ENCODE data around the gene PSMD13. TPM values are rescaled to one million over a fixed set of nuclear protein-coding genes. Genes with fewer than 3 reads are reported as not detected.
A peak's percentile ranks its signal among the peaks of the same experiment; 100 is the strongest.
"Not testable (repeated sequence)": the region's sequence is repeated elsewhere in the genome, so short reads cannot be mapped to it uniquely, and the experiment has no call there.

Gene PSMD13
- 155 TPM for polyA plus RNA-seq (2013, experiment 1 of 2; ENCODE audit: insufficient read length)
- 141 TPM for polyA plus RNA-seq (2013, experiment 2 of 2; ENCODE audit: insufficient read length)

- peak; percentile 83 for DNase-seq
Observed at GRCh38 chr11:236774-237767, at the start of gene PSMD13. PSMD13 (plus strand) TSS chr11:236976; CDS start chr11:237050, 74 bp downstream.

GRCh38 chr11:189200-189783 lies 47.5 kb upstream of the PSMD13 start:
- DNase-seq = not testable (repeated sequence)

GRCh38 chr11:189843-190311 lies 46.9 kb upstream of the PSMD13 start:
- DNase-seq = not testable (repeated sequence)

GRCh38 chr11:190546-190945 lies 46.2 kb upstream of the PSMD13 start:
- DNase-seq = not testable (repeated sequence)

- DNase-seq = not testable (repeated sequence)
Observed at GRCh38 chr11:191490-192478, 45.0 kb upstream of the PSMD13 start.

GRCh38 chr11:192674-193128 lies 44.1 kb upstream of the PSMD13 start, which contains the start of gene SCGB1C1:
SCGB1C1 (plus strand) TSS chr11:193078; CDS start chr11:193100, 22 bp downstream.
- DNase-seq = not testable (repeated sequence)

- DNase-seq = not testable (repeated sequence)
Observed at GRCh38 chr11:193481-193880, 43.3 kb upstream of the PSMD13 start.

GRCh38 chr11:196786-197731 lies 39.7 kb upstream of the PSMD13 start:
- DNase-seq = no peak

- no peak for DNase-seq
Observed at GRCh38 chr11:197741-198235, 39.0 kb upstream of the PSMD13 start.

- no peak for DNase-seq
Observed at GRCh38 chr11:198236-198806, 38.5 kb upstream of the PSMD13 start.

- no peak for DNase-seq
Observed at GRCh38 chr11:199004-199581, 37.7 kb upstream of the PSMD13 start.

- no peak for DNase-seq
Observed at GRCh38 chr11:199782-200181, 37.0 kb upstream of the PSMD13 start.

- DNase-seq = no peak
Observed at GRCh38 chr11:200224-201003, 36.4 kb upstream of the PSMD13 start.

- DNase-seq = no peak
Observed at GRCh38 chr11:201966-202365, 34.8 kb upstream of the PSMD13 start.

- DNase-seq = no peak
Observed at GRCh38 chr11:202490-202889, 34.3 kb upstream of the PSMD13 start.

GRCh38 chr11:203056-203944 lies 33.5 kb upstream of the PSMD13 start:
- DNase-seq = no peak

- no peak for DNase-seq
Observed at GRCh38 chr11:203945-204586, 32.7 kb upstream of the PSMD13 start.

Measured in fibroblast of skin of scalp (primary cell).